GM04503 (cell line): ENCODE results near the gene CBX8.

ENCODE experiments used
- DNase-seq: peaks from one replicate; pipeline ENCODE4 v3.0.0-alpha.2; 2012; ENCODE audit warnings: low read depth

Gene CBX8

DNA sequence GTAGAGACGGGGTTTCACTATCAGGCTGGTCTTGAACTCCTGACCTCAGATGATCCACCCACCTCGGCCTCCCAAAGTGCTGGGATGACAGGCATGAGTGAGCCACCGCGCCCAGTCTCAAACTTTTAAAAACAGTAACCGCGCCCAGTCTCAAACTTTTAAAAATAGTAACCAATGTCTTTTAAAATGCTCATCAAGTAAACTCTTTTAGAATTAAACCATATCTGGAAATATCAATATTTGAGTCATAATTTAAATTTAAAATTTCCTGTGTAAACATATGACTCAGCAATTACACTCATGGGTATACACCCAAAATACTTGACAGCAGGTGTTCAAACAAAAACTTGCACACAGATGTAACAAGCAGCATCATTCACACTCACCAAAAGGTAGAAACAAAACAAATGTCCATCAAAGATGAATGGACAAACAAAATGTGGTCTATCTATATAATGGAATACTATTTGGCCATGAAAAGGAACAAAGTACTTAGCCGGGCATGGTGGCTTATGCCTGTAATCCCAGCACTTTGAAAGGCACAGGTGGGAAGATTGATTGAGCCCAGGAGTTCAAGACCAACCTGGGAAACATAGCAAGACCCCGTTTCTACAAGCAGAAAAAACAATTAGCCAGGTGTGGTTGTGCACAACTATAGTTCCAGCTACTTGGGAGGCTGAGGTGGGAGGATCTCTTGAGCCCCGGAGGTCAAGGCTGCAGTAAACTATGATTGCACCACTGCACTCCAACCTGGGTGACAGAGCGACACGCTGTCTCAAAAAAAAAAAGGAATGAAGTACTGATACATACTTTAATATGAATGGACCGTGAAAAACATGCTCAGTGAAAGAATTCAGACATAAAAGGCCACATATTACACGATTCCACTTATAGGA lies 46.0 kb downstream of the CBX8 start:
- DNase-seq, result no peak

DNA sequence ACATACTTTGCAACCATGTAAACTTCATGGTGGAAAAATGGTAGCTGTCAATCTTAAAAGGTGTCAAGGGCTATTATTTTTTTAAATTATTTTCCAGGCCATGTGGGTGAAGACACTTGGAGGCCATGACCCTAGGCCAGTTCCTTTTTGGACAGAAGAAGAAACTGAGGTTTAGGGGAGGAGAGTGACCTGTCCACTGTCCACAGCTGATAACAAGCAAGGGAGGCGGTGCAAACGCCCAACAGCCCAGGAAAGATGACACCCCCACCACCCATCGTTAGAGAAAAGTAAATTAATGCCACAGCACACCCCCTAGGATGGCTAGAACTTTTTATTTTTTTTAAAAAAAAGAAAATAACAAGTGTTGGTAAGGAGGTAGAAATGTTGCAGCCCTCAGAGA lies 46.9 kb downstream of the CBX8 start:
- no peak for DNase-seq

DNA sequence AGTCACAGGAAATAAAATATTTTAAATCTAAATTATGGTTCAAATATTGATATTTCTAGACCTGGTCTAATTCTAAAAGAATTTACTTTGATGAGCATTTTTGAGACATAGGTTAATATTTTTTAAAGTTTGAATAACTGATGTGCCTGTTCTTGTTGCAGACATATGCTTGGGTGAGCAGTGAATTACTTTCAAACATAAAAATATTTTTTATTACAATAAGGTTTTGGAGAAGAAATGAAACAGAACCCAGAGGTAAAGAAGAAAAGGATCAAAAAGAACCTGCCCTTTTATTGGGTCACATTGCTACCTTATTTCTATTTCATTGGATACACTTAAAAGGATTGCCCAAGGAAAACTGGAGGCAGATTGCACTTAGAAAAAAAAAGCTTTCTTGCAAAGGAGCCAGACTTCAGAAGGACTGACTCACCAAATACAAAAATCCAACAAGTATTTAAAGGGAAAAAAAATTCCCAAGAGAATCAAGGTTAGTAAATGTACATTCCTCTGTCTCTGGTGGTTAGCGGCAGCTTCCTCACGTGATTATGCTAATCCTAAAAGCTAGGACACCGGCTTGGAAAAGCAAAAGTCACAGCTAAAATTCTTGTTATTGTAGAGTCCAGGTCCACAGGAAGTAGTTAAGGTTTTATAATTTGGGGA lies 47.6 kb downstream of the CBX8 start:
- DNase-seq, result peak; percentile 64

DNA sequence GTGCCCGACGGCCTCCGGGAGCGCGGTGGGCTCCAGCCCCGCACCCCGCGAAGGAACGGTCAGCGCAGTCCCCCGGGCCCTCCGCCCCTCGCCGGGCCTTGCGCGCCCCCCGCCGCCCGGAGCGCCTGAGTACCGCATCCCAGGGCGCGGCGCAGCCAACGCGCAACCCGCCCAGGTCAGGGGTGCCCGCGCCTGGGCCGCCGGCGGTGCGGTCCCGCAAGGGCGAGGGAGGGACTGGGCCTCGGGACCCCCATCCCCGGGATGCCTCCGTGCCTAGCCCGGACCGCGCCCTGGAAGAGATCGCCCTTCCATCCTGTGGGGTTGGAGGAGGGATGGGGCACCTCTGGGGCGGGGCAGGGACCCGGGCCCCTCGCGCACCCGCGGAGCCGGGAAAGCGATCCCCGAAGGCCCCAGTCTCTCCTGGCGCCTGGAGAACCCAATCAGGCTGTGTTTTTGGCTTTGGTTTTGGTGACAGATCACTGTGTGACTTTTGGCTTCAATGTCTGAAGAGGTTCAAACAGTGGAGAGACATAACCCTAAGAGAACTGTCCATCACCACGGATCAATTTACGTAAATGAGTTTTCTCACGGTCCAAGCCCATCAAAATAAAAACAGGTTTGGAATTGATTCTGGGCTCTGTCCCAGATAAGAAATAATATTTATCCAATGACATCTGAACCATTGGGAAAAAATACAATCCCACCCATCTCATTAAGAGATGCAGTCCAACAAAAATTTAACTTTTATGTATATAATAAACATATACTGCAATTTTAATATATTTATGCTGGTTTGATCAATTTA lies 48.4 kb downstream of the CBX8 start:
- no peak for DNase-seq

DNA sequence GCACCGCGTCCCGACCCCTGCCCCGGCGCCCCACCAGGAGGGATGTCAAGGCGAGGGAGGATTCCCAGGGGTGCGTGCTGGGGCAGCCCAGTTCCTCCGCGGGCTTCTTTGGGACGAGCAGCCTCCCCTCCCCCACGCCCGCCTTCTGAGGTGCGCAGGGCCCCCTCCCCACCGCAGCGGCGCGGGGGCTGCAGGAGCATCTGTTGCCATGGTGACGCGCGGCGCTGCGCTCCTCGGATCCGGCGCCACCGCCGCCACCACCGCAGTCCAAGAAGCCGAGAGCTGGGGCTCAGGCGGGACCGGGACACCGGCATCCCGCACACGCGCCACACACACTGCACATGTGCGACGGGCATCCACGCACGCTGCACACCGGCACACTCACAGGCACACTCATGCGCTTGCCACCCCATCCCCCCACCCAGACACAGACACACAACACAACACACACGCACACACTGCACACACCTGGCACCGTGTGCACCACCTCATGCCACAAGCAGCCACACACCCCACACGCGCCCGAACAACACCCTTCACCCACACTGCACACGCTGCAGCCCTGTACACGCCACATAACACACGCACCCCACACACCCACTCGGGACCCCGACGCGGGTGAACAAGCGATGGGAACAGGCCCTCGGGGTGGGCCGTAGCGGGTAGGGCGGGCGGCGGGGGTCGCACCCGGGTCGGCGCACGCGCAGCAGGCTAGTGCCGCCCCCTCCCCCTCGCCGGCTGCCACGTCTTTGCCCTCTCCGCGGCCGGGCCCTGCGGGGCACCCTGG lies 49.2 kb downstream of the CBX8 start:
- DNase-seq, result no peak

DNA sequence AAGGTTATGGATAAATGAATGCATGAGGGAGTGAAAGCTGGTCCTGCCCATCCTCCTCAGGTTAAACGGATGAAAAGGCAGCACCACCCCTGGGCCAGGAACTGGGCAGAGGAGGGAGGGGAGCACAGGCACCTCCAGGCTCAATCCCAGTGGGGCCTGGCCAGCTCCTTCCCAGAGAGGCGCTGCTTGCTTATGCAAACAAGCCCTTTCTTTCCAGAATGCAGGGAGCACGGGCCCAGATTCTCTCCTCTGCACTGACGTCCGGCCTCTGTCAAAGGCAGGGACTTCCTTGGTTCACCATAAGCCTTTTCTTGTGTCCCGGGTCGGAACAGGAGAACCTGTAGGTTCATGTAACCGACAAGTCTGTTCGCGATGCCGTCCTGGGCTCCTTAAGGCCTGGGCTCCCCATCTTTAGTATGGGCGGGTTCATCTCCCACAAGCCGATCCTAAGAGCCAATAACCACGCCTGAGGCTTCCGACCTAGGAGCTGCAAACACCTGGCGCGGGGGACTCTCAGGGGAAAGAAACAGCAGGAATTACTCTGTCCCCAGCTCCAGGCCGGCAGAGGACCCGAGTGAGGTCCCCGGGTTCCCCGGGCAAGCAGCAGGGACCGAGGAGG lies 49.9 kb downstream of the CBX8 start:
- no peak for DNase-seq

DNA sequence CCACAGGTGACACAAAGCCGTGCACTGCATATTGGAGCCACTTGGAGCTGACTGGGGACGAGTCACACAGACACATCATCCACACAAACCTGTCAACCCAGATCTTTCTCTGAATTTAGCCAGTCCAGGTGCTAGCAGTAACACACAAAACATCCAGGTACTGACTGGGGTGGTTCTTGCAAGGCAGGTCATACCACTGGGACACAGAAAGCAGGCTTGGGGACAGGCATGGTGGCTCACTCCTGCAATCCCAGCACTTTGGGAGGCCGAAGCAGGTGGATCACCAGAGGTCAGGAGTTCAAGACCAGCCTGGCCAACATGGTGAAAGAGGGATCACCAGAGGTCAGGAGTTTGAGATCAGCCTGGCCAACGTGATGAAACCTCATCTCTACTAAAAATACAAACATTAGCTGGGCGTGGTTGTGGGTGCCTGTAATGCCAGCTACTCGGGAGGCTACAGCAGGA lies 51.2 kb downstream of the CBX8 start:
- no peak for DNase-seq

DNA sequence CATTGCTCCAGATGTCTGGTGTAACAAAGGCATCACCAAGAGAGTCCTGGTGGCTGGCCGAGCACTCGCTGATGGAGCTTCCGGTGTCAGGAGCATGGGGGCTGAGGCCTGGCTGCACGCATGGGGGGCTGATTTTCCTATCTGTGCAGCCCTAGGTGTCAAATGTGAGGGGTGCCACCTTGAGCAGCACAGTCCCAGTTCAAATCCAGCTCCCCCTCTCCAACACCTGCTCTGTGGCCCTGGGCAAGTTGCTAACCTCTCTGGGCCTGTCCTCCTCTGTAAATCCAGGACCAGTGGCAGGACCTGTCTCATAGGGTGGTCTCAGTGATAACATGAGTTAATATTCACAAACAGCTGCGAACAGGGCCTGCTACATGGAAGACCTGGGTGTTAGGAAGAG lies 53.3 kb downstream of the CBX8 start:
- no peak for DNase-seq

DNA sequence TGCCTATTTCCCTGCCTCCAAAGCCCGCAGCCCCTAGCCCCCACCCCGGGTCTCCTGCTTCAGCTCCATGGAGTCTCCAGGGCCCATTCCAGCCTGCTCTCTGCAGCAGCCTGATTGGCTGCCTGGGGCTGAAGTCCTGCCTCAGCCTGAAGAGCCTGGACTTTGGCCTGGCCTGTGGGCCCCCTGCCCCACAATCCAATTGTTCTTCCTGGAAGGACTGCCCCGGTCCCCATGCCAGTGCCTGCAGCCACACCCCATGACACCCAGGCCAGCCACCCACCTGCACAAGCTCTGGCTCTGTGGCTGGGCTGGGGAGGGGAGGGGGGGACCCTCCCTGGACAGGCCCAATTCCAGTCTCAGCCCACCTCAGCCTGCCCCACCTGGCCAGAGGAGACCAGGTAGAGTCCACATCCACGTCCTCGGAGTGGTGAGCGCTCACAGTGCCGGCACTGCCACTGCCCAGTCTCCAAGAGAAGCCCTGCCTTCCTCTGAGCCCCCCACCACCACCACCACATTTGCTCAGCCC lies 53.9 kb downstream of the CBX8 start:
- DNase-seq, result no peak

DNA sequence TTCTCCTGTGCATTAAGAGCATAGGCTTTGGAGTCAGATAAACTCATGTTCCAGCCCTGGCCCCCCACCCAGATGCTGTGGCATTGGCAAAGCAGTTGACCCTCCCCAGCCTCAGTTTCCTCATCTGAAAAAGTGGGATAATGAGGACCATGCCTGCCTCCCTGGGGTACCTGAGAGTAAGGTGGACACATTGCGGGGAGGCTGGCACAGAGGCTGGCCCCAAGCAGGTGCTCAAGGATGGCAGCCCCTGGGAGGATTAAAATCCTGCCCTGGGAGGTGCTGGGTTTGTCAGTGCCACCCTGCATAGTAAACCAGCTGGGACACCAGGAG lies 54.3 kb downstream of the CBX8 start:
- no peak for DNase-seq
